Ovary (tissue), 3 donors: ENCODE measurements around the gene ATP6V0E1.

ENCODE experiments used
- CTCF ChIP-seq, 3 donors: fragments of 450-650 bp in 2 of 3; fragments of 200-600 bp in 1 of 3; IDR thresholded peaks; one replicate each; pipeline versions ENCODE4 v1.5.1 to v1.8.0; 2016 to 2022; ENCODE audit warnings: antibody characterized with exemption in 3 of 3, mild to moderate bottlenecking in 1 of 3
- EP300 ChIP-seq: sonication (generic); formaldehyde crosslinking; IDR thresholded peaks from one replicate; pipeline ENCODE4 v1.6.1; 2017; ENCODE audit warnings: antibody characterized with exemption
- POLR2A ChIP-seq: fragments of 450-650 bp; IDR thresholded peaks from one replicate; pipeline ENCODE4 v1.6.1; 2017; ENCODE audit warnings: antibody characterized with exemption, mild to moderate bottlenecking, moderate library complexity
- donor health status: DM: no; HTN: no; CAD: no.

DNA sequence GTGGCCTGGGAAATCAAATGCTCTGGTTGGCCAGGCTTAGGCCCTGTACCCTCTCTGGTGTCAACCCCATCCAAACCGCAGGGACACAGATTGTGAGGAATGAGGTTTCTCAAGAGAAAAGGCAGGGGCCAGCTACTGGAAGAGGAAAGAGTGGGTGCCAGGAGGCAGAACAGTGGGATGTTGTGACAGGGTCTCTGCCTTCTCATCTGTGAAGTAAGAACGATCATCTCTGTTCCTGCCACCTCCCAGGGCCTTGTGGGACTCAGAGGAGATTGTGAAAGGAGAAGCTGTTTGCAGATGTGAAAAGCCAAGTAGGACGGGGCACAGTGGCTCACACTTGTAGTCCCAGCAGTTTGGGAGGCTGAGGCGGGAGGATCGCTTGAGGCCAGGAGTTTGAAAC lies 47.2 kb upstream of the ATP6V0E1 start:
- TF ChIP-seq POLR2A, result no peak
- TF ChIP-seq CTCF (IDR thresholded peaks at IDR 0.05), result no peak
- TF ChIP-seq EP300, result no peak
